H1 (cell line): ENCODE measurements around the gene TMBIM1.

Experiments used
- CEBPB ChIP-seq: IDR thresholded peaks from 2 replicates; pipeline ENCODE4 v1.6.1; 2012; ENCODE audit warnings: low read depth, low read length
- CTCF ChIP-seq, 3 experiments: IDR thresholded peaks; 1 replicate in 2 of 3; 2 replicates in 1 of 3; pipeline versions ENCODE4 v1.5.1 to v1.6.1; 2011; ENCODE audit warnings: low read length in 3 of 3, mild to moderate bottlenecking in 3 of 3, inconsistent platforms in 2 of 3, low read depth in 1 of 3, moderate library complexity in 1 of 3; ENCODE audit not compliant: insufficient read depth in 1 of 3; ENCODE audit errors: control extremely low read depth in 1 of 3
- TAF7 ChIP-seq: optimal IDR thresholded peaks from 2 replicates; pipeline ENCODE3; 2011; ENCODE audit warnings: low read depth, mild to moderate bottlenecking, inconsistent platforms, low read length, moderate library complexity, borderline replicate concordance
- USF2 ChIP-seq: IDR thresholded peaks from 2 replicates; pipeline ENCODE4 v1.6.1; 2011; ENCODE audit warnings: low read length, improper control_type of control experiment

GRCh38 chr2:218236829-218237228 lies 55.5 kb downstream of the TMBIM1 start:
- TF ChIP-seq USF2: no peak
- no peak for TF ChIP-seq CEBPB
- TF ChIP-seq TAF7: no peak
- TF ChIP-seq CTCF (IDR thresholded peaks at IDR 0.05; ENCODE audit: control extremely low read depth in 1 of 3, insufficient read depth in 1 of 3, low read depth in 1 of 3, low read length in 3 of 3): no peak
